Left lung (tissue), 10 donors: ENCODE data around the gene LRP11. TPM values are rescaled to one million over a fixed set of nuclear protein-coding genes. Genes with fewer than 3 reads are reported as not detected.

Experiments used
- ATAC-seq: fragments of 200-7000 bp; cut with Tn5 transposase; one replicate; pipeline ENCODE4 v1.9.1; 2020; ENCODE audit warnings: moderate library complexity
- DNase-seq, 4 donors: peaks; one replicate each; pipeline ENCODE4 v3.0.0-alpha.2; 2013 to 2020
- H3K27ac ChIP-seq, 2 donors: fragments of 200-600 bp; sonication (generic) in 1 of 2; one replicate each; pipeline versions ENCODE4 v1.5.0 to v1.8.0; 2020 to 2021
- H3K27me3 ChIP-seq, 2 donors: fragments of 200-600 bp; sonication (generic) in 1 of 2; one replicate each; pipeline versions ENCODE4 v1.5.0 to v1.8.0; 2020 to 2021
- H3K36me3 ChIP-seq, 2 donors: fragments of 200-600 bp; sonication (generic) in 1 of 2; one replicate each; pipeline versions ENCODE4 v1.5.0 to v1.8.0; 2020 to 2021
- H3K4me1 ChIP-seq, 2 donors: fragments of 200-600 bp; one replicate each; pipeline ENCODE4 v1.8.0; 2021
- H3K4me3 ChIP-seq, 2 donors: fragments of 200-600 bp; sonication (generic) in 1 of 2; one replicate each; pipeline versions ENCODE4 v1.5.0 to v1.8.0; 2020 to 2021; ENCODE audit warnings: mild to moderate bottlenecking in 1 of 2
- H3K9me3 ChIP-seq, 2 donors: fragments of 200-600 bp; sonication (generic) in 1 of 2; one replicate each; pipeline versions ENCODE4 v1.5.0 to v1.8.0; 2020 to 2021
- intact Hi-C, 2 donors: fragments of 100-400 bp; cut with DNase I; formaldehyde crosslinking; loops; one replicate each; pipeline versions ENCODE4 v1.11.2 to v1.14.2; 2022
- polyA plus RNA-seq, 6 donors: library from polyadenylated mRNA; unstranded; fragments of 120-200 nt; gene quantifications; one replicate each; pipeline ENCODE4 v1.2.1, GENCODE V29; 2013; ENCODE audit not compliant: insufficient read length in 6 of 6
- total RNA-seq, 2 donors: library from RNA; stranded (reverse); fragmentation: NEBNext Ultra II Directional; extraction: Animal tissue kit (Norgen Biotek cat#: 25700); gene quantifications; one replicate each; pipeline ENCODE4 v1.2.1, GENCODE V29; 2021
- TF ChIP-seq, protein P1 (sequence below), 2 donors: fragments of 200-600 bp; sonication (generic) in 1 of 2; IDR thresholded peaks; one replicate each; pipeline versions ENCODE4 v1.5.0 to v1.8.0; 2021; ENCODE audit warnings: antibody characterized with exemption in 2 of 2
- donor health status: DM: no; HTN: yes; CAD: no.
- donor health status: DM: no; HTN: no; CAD: no.

LRP11 gene
- total and polyA plus RNA-seq, 8 donors, result 30.1 to 42.6 (median 36.4) TPM

DNA sequence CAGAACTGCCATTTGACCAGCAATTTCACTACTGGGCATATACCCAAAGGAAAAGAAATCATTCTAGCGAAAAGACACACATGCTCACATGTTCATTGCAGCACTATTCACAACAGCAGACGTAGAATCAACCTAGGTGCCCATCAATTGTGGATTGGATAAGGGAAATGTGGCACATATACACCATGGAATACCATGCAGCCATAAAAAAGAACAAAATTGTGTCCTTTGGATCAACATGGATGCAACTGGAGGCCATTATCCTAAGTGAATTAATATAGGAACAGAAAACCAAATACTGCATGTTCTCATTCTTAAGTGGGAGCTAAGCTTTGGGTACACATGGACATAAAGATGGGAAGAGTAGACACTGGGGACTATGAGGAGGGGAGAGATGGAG, 17.7 kb upstream of the LRP11 start:
- Histone ChIP-seq H3K36me3 (no peaks in the 10 kb centered on the region), H3K4me3 (no peak overlapping the region), H3K27me3 (no peaks in the 10 kb centered on the region), H3K9me3 (no peaks in the 10 kb centered on the region), H3K27ac (no peak overlapping the region), H3K4me1 (peaks cover 0 to 4% of the 10 kb centered on the region in 2 donors)
- TF ChIP-seq, protein P1, sequence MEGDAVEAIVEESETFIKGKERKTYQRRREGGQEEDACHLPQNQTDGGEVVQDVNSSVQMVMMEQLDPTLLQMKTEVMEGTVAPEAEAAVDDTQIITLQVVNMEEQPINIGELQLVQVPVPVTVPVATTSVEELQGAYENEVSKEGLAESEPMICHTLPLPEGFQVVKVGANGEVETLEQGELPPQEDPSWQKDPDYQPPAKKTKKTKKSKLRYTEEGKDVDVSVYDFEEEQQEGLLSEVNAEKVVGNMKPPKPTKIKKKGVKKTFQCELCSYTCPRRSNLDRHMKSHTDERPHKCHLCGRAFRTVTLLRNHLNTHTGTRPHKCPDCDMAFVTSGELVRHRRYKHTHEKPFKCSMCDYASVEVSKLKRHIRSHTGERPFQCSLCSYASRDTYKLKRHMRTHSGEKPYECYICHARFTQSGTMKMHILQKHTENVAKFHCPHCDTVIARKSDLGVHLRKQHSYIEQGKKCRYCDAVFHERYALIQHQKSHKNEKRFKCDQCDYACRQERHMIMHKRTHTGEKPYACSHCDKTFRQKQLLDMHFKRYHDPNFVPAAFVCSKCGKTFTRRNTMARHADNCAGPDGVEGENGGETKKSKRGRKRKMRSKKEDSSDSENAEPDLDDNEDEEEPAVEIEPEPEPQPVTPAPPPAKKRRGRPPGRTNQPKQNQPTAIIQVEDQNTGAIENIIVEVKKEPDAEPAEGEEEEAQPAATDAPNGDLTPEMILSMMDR (IDR thresholded peaks at IDR 0.05), result no peak
- no peak for DNase-seq
- ATAC-seq, result no peak
- intact Hi-C loops, result no loop called here

DNA sequence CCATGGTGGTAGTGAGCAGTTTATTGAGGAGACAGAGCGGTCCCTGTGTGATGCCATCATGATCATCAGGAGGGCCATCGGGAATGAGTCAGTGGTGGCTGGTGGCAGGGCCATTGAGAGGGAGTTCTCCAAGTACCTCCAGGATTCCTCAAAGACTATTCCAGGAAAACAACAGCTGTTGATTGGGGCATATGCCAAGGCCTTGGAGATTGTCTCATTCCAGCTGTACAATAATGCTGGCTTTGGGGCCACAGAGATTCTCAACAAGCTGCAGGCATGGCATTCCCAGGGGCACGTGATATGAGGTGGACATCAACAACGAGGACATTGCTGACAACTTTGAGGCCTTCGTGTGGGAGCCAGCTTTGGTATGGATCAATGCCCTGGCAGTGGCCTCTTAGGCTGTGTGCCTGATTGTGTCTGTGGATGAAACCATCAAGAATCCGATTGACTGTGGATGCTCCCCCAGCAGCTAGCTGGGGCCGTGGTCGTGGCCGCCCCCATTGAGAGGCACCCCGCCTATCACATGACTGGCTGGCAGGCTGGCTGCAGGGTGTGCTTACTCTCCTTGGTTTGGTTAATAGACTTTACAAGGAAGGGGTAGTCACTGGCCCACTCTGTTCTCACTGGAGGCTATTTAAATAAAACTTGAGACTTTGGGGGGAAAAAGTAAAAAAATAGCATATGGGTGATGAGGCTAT, 17.1 kb upstream of the LRP11 start:
- intact Hi-C loops, result no loop called here
- Histone ChIP-seq H3K36me3 (no peaks in the 10 kb centered on the region), H3K9me3 (no peaks in the 10 kb centered on the region), H3K27ac (no peak overlapping the region), H3K4me1 (peaks cover 0 to 4% of the 10 kb centered on the region in 2 donors), H3K4me3 (no peak overlapping the region), H3K27me3 (no peaks in the 10 kb centered on the region)
- DNase-seq (no peak), ATAC-seq (no peak)
- TF ChIP-seq, protein P1 (IDR thresholded peaks at IDR 0.05), result no peak

DNA sequence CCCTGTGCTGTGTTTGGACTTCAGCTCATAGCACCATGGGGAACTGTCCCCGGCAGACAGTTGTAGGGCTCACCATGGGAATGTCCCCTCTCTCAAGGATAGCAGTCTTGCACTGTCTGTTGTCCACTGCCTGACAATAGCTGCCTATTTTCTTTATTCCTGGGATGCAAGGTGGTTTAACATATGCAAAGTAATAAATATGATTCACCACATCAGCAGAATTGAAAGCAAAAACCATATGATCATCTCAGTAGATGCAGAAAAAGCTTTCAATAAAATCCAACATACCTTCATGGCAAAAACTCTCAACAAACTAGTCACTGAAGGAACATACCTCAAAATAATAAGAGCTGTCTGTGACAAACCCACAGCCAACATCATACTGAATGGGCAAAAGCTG, 13.5 kb upstream of the LRP11 start:
- Histone ChIP-seq H3K36me3 (no peaks in the 10 kb centered on the region), H3K27ac (no peak overlapping the region), H3K27me3 (no peaks in the 10 kb centered on the region), H3K4me3 (no peak overlapping the region), H3K4me1 (no peaks in the 10 kb centered on the region), H3K9me3 (no peaks in the 10 kb centered on the region)
- DNase-seq, result no peak
- TF ChIP-seq, protein P1 (IDR thresholded peaks at IDR 0.05), result no peak
- intact Hi-C loops, result no loop called here
- no peak for ATAC-seq

DNA sequence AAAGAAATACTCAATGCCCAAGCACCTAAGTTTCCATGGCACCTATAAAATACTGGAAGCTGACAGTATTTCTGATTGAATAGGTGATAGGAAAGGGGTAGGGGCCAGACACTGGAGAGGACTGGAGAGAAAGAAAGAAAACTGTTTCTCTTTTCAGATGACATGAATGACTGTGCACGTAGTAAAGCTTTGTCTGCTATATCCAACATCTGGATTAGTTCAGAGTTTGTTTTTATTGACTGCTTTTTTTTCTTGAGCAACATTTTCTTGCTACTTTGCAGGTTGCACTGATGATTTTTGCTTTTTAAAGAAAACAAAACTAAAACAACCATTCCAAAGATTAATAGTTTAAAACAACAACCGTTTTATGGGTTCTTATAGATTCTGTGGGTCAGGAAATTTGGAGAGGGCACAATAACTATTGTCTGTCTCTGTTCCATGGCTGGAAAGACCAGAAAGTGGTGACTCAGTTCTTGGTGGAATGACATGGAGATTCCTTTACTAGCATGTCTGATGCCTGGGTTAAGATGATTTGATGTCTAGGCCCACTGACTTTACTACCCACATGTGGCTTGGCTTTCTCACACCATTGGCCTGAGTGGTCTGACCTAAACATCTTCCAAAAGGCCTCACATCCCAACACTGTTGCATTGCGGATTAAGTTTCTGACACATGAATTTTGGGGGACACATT, 12.2 kb upstream of the LRP11 start:
- no peak for DNase-seq
- ATAC-seq, result no peak
- no peaks in the 10 kb centered on the region for H3K9me3 ChIP-seq
- H3K36me3 ChIP-seq, result no peaks in the 10 kb centered on the region
- no peak overlapping the region for H3K4me3 ChIP-seq
- TF ChIP-seq, protein P1 (IDR thresholded peaks at IDR 0.05), result no peak
- no peak overlapping the region for H3K27ac ChIP-seq
- intact Hi-C loops, result no loop called here
- no peaks in the 10 kb centered on the region for H3K27me3 ChIP-seq
- no peaks in the 10 kb centered on the region for H3K4me1 ChIP-seq

DNA sequence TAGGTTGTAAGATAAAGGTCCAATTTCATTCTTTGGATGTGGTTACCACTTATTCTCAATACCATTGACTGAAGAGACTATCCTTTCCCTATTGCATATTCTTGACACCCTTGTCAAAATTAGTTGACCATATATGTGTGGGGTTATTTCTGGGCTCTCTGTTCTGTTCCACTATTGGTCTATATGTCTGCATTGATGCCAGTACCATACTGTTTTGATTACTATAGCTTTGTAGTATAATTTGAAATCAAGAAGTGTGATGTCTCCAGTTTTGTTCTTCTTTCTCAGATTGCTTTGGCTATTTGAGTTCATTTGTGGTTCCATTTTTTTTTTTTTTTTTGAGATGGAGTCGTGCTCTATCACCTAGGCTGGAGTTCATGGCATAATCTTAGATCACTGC, 8.1 kb upstream of the LRP11 start:
- intact Hi-C loops, result no loop called here
- no peaks in the 10 kb centered on the region for H3K36me3 ChIP-seq
- H3K4me1 ChIP-seq, result no peaks in the 10 kb centered on the region
- no peaks in the 10 kb centered on the region for H3K27me3 ChIP-seq
- H3K4me3 ChIP-seq, result no peak overlapping the region
- ATAC-seq (no peak), DNase-seq (no peak)
- H3K9me3 ChIP-seq, result no peaks in the 10 kb centered on the region
- TF ChIP-seq, protein P1 (IDR thresholded peaks at IDR 0.05), result no peak
- H3K27ac ChIP-seq, result no peak overlapping the region
